ENCODE data around the gene MRPL23.

- no peak for TF ChIP-seq CTCF (conservative IDR thresholded peaks at IDR 0.05; ENCODE audit: low read depth, low read length)
- no peak for TF ChIP-seq EZH2 (IDR thresholded peaks at IDR 0.05; ENCODE audit: low read length, unreplicated experiment)
- no peak for TF ChIP-seq EZH2phosphoT487 (IDR thresholded peaks at IDR 0.05; ENCODE audit: borderline replicate concordance, low read length)
Measured at GRCh38 chr11:1987024-1987423, 39.9 kb downstream of the MRPL23 start.
